ENCODE results near the gene SF3B2.
"Not testable (repeated sequence)": the region's sequence is repeated elsewhere in the genome, so short reads cannot be mapped to it uniquely, and the experiment has no call there.

SF3B2 gene

GRCh38 chr11:66052664-66052982 is 459 bp downstream of the SF3B2 start:
- no peak for DNase-seq

- no peak for DNase-seq
Measured at GRCh38 chr11:66055021-66055420, 2.9 kb downstream of the SF3B2 start.

GRCh38 chr11:66056501-66056900 is 4.3 kb downstream of the SF3B2 start:
- DNase-seq: no peak

GRCh38 chr11:66059966-66060680 is 8.0 kb downstream of the SF3B2 start:
- DNase-seq: no peak

GRCh38 chr11:66061268-66061667 is 9.1 kb downstream of the SF3B2 start:
- DNase-seq: no peak

- DNase-seq: no peak
Measured at GRCh38 chr11:66062408-66062807, 10.2 kb downstream of the SF3B2 start.

- no peak for DNase-seq
Measured at GRCh38 chr11:66063900-66064299, 11.7 kb downstream of the SF3B2 start.

GRCh38 chr11:66064571-66064970 is 12.4 kb downstream of the SF3B2 start:
- no peak for DNase-seq

GRCh38 chr11:66066751-66067150 is 14.6 kb downstream of the SF3B2 start:
- no peak for DNase-seq

GRCh38 chr11:66067640-66068039 is 15.5 kb downstream of the SF3B2 start:
- no peak for DNase-seq

- peak; percentile 79 for DNase-seq
Measured at GRCh38 chr11:66068154-66068821, 16.1 kb downstream of the SF3B2 start.

- DNase-seq: peak; percentile 36
Measured at GRCh38 chr11:66068923-66069714, 17.0 kb downstream of the SF3B2 start.

- peak; percentile 79 for DNase-seq
Measured at GRCh38 chr11:66069715-66070603, 17.8 kb downstream of the SF3B2 start, which contains the start of gene PACS1. Gene PACS1, plus strand, starts transcription at chr11:66070272. Its CDS starts 215 bp downstream, at chr11:66070487.

GRCh38 chr11:66070604-66071380 is 18.6 kb downstream of the SF3B2 start:
- DNase-seq: no peak

- DNase-seq: peak; percentile 27
Measured at GRCh38 chr11:66071381-66071801, 19.2 kb downstream of the SF3B2 start.

GRCh38 chr11:66072081-66072480 is 19.9 kb downstream of the SF3B2 start:
- DNase-seq: no peak

GRCh38 chr11:66072518-66072917 is 20.4 kb downstream of the SF3B2 start:
- no peak for DNase-seq

- DNase-seq: no peak
Measured at GRCh38 chr11:66073669-66074068, 21.5 kb downstream of the SF3B2 start.

- DNase-seq: no peak
Measured at GRCh38 chr11:66075273-66075672, 23.1 kb downstream of the SF3B2 start.

- no peak for DNase-seq
Measured at GRCh38 chr11:66076561-66076960, 24.4 kb downstream of the SF3B2 start.

GRCh38 chr11:66077927-66078326 is 25.8 kb downstream of the SF3B2 start:
- no peak for DNase-seq

- DNase-seq: not testable (repeated sequence)
Measured at GRCh38 chr11:66078949-66079348, 26.8 kb downstream of the SF3B2 start.

Data from activated gamma-delta T cell treated with Interleukin-2 at 50 U/mL for 16 hours (primary cell).